GM12865 (cell line): ENCODE results near the gene BRD7.

Experiments
- DNase-seq: peaks from one replicate; pipeline ENCODE4 v3.0.0; 2010; ENCODE audit warnings: low read depth
- H3K4me3 ChIP-seq: 2 replicates; pipeline ENCODE4 v1.5.1; 2011; ENCODE audit warnings: mild to moderate bottlenecking, low read depth, low read length, control low read depth
- CTCF ChIP-seq: IDR thresholded peaks from 2 replicates; pipeline ENCODE4 v1.5.1; 2011; ENCODE audit warnings: low read length, control low read depth, low read depth, inconsistent platforms; ENCODE audit not compliant: insufficient read depth; ENCODE audit errors: missing control alignments

Gene BRD7

DNA sequence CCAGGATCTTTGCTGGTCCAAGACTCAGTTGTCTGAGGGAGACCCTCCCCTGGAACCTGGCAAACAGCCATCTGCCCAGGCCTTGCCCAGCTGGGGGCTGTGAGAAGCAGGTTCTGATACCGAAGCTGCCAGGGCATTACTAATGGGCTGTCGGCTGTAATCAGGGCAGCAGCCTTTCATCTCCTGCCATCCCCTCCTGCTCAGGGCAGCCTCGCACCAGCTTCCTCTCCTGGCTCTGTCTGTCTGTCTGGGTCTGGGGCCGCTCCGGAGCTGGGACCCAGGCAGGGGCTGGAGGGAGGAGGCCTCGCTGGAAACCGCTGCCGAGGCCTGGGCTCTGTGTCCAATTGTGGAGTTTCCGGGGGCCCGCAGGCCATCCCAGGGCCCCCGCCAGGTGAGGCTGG, 21.6 kb upstream of the BRD7 start:
- no peak for DNase-seq
- TF ChIP-seq CTCF = no peak
- no peak overlapping the region for H3K4me3 ChIP-seq

DNA sequence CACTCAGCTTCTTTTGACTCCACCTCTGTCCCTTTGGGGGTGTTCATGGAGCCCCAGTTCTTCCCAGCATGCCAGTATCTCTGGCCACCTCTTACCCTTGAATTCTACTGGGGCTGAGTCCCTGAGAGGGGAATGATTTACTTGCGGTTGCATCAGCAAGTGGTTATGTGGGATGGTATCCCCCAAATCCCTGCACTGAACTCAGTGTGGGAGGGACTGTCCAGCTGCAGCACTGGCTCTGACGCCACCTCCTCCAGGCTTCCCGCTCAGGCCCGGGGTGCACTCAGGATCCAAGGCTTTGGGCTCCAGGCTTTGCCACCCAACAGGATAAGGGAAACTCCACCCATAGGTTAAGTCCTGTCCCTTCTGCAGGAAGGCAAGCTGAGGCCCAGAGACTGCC, 21.1 kb upstream of the BRD7 start:
- no peak overlapping the region for H3K4me3 ChIP-seq
- DNase-seq = no peak
- TF ChIP-seq CTCF = no peak

DNA sequence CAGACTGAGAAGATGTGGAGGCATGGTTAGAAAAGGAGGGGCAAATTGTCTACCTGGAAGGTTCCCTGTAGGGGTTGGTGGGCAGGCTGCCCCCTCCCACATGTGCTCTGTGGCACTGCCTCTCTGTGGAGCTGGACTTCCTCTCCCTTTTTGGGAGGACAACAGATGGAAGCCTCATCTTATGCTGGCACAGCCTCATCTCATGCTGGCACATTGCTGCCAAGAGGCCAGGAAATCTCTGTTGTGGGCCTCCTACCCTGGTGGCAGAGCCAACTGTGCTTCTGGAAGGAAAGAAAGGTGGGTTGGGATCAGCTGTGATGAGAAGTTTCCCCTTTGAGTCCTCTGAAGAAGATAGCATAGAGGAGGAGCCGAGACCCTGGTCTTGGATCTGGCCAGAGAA, 19.7 kb upstream of the BRD7 start:
- DNase-seq = no peak
- no peak overlapping the region for H3K4me3 ChIP-seq
- TF ChIP-seq CTCF = no peak

GRCh38 chr16:50386774-50387173, 18.0 kb upstream of the BRD7 start:
- no peak for DNase-seq
- no peak for TF ChIP-seq CTCF
- no peak overlapping the region for H3K4me3 ChIP-seq

- TF ChIP-seq CTCF = no peak
- no peak for DNase-seq
- no peak overlapping the region for H3K4me3 ChIP-seq
Measured at GRCh38 chr16:50386139-50386538, 17.4 kb upstream of the BRD7 start.

GRCh38 chr16:50384500-50385135, 15.8 kb upstream of the BRD7 start:
- no peak overlapping the region for H3K4me3 ChIP-seq
- no peak for TF ChIP-seq CTCF
- DNase-seq = no peak

GRCh38 chr16:50381679-50382440, 13.1 kb upstream of the BRD7 start:
- DNase-seq = peak; percentile 52
- peak; percentile 32 for TF ChIP-seq CTCF
- H3K4me3 ChIP-seq = no peak overlapping the region
